Activated CD4-positive, alpha-beta T cell treated with anti-CD3 and anti-CD28 coated beads, Interleukin-2, amount 50 U/mL, for 1 hour (primary cell): ENCODE results near the gene RAMAC.
"Not testable (repeated sequence)": the region's sequence is repeated elsewhere in the genome, so short reads cannot be mapped to it uniquely, and the experiment has no call there.

Experiments used
- DNase-seq: peaks from one replicate; pipeline ENCODE4 v3.0.0-alpha.2; 2020

RAMAC gene

DNA sequence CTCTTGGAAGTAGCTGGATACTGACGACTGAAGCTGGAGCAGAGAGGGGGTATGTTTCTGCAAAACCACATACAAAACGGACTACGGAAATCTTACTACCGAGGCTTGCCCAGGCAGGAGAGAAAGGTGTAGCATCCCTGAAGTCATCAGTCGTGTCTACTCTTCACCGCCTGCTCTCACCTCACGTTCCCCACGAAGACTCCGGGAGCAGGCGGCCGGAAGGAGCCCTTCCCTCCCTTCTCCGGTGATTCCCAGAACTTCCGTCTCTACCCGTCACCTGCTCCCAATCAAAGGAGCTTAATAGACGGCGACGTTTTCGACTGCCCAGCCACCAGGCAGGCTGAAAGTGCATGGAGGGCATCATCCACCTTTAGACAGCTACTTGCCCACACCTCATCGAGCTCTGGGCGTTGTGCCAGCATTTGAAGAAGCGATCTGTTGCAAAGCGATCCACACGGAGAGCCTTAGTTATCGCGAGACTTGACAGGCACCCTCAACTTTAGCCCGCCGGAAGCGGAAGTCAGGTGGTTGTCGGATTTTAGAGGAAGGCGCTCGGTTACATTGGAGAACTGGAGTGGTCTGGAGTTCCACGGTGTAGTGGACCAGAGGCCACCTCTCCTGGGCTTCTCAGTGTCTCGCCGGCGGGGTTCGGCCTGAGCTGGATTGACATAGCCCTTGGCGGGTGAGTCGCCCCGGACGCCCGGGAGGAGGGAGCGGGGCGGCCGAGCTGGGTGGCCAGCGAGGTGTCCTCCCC lies at the start of gene RAMAC:
RAMAC (plus strand) TSS at position 523 of the 754 bp plus-strand sequence. CDS start 2,809 bp downstream, outside the sequence.
- DNase-seq = peak; percentile 92

DNA sequence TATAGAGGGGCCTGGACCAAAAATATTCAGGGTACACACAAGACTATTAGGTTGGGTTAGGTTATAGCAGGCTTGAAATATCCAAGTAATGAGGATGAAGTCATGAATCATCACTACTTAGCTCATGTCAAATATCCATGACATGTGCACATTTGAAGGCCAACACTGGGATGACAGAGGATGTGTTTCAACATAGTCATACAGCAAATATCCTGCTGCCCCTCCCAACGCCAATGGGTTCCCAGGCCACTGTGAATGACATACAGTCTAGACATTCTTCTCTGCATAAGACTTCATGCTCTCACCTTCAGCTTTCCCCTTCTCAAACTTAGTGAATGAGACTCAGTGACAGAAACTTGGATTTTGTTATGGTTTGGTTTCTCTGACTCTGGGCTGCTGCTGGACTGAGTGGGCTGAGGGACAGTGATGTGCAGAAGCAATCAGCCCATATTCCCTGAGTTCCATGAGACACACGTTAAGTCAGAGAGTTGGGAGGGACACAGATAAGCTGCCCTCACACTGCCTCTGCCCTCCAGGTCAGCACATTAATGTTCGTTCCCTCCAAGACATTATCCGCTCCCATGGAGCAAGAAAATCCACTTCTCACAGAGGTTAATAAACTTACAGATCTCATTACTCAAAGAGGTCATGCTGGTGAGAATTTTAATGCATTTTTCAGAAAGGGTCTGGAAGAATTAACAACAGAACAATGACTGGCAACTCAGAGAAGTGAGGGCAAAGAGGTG lies 48.9 kb upstream of the RAMAC start:
- DNase-seq = no peak

DNA sequence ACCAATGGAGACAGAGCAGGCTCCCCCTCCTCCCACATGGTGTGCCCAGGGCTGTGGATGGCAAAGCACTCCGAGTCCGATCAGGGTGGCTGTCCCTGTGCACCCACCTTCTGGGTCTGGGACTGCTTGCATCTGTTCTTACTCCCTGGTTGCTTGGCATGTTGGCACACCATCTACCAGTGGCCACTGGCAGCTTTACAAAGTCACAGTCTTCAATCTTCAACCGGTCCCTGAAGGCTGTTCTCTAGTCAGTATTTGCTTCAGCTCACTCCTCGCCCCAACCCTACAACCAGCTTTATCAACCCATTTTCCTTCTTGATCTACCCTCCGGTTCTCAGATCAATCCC lies 48.3 kb upstream of the RAMAC start:
- no peak for DNase-seq

DNA sequence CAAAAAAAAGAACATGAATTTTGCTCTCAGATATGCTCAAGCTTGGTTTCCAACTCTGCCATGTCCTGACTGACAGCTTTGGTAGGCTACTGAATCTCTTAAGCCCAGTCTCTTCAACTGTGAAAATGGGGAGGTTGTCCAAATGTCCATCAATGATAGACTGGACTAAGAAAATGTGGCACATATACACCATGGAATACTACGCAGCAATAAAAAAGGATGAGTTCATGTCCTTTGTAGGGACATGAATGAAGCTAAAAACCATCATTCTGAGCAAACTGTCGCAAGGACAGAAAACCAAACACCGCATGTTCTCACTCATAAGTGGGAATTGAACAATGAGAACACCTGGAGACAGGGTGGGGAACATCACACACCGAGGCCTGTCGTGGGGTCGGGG lies 46.3 kb upstream of the RAMAC start:
- DNase-seq = not testable (repeated sequence)

DNA sequence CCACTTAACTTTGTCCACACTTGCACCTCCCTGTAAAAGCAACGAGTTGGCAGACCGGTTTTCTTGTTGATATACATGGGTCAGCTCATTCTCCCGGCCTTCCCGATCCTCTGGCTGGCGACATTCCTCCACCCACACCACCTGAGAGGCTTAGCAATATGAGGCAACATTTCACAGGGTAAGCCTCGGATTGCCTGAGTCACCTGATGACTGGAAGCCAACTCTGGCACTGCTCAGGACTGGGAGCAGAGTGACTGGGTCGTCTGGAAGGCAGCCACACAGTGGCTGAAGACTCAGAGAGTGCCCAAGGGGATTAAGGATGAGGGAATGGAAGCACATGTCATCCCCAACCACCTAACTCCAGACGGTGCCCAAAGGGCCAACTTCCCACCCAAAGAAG lies 43.3 kb upstream of the RAMAC start:
- no peak for DNase-seq

DNA sequence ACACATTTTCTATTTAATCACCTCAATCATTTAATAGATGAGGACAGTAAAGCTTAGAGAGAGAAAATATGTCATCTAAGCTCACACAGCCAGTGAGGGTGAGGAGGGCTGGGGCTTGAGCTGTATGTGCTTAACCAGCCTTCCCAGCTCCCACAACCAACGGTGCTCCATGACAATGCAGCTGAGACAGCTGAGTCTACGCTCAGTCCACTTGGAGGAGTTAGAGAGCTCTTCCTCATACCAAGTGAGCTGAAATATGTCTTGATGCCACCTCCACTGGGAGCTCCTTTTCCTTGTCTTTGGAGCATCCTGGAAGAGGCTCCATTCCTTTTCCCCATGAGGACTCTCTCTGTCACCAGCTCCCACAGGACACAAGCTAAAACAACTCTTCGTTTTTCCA lies 42.8 kb upstream of the RAMAC start:
- DNase-seq = no peak

DNA sequence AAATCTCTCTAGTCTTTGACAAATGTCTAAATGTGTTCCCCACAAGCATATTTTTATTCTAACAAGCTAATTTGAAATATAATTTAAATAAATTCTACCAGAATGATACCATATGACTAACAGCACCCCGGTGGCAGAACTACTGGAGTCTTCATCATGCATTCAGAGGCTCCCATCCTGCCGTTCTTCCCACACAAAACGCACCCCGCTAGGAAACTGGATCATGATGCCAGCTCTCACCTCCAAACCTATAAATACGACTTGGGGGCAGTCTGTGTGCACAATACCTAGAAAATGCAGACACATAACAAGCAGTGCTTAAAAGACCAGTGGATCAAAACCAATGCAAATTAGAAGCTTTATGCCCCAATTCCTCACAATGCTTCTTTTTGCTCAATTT lies 42.0 kb upstream of the RAMAC start:
- DNase-seq = no peak

DNA sequence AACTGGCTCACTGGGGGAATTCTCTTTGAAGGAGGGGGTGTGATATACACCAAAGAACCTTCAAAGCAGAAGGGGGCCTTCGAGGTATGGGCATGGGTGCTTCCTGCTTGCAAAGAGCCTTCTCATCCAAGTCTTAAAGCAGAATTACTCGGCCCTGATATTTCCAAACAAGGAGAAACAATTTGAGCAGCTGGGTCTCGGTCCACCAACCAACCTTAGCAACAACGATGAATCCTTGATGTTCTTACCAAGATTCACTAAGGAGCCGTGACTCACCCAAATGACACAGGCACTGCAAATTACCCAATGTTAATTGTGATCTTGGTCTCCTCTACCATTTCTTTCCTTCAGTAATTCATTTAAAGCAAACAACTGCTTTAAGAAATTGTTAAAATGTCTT lies 41.2 kb upstream of the RAMAC start:
- no peak for DNase-seq

DNA sequence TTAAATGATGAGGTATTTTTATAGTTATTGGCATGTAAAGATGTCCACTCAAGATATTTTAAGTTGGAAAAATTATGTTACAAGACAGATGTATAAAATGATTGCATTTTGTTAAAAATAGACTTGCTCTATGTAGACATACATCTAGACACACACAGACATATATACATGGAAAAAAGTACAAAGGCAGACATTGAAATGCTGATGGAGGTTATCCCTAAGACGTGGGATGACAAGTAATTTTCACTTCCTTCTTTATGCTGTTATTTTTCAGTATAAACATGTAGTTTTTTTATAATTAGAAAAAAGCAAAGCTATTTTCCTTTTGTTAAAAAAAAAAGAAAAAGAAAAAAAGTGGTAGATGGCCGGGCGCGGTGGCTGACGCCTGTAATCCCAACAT lies 40.7 kb upstream of the RAMAC start:
- no peak for DNase-seq

DNA sequence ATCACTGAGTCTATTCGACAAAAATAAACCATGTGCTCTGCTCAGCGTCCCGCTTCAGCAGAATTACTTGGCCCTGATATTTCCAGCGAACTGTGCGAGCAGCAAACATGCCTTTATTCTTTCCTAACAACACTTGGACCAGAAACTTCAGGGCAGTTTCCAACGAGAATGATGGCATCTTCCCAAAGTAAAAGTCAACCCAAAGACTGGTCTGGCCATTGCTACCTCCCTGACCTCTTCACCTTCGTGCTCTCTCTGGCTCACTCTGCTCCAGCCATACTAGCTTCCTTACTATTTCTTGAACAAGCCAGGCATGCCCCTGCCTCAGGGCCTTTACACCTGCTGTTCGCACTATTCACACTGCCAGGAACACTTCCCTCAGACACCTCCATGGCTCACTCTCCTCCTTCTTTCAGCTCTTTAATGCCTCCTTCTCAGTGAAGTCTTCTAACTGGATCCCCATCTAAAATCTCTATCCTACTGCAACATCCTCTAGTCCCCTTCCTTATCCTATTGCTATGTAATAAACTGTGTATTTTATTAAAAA lies 39.8 kb upstream of the RAMAC start:
- DNase-seq = no peak

DNA sequence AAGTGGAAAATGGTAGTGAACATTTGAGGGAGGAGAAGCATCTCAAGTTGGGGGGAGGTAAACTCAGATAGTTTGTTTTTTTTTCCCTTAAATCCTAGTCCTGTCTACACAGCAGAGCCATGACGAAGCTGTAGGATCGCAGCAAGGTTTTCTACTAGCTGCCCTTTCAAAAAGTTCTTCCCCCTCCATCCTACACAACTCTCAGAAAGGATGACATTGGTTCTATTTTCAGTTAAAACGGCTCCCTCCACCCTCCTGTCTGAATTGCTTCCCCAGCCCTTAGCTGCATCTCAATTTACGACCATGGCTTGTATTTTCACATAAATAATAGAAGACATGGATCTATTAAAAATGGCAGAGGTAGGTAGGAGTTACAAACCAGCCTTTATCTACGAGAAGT lies 35.7 kb upstream of the RAMAC start:
- no peak for DNase-seq

DNA sequence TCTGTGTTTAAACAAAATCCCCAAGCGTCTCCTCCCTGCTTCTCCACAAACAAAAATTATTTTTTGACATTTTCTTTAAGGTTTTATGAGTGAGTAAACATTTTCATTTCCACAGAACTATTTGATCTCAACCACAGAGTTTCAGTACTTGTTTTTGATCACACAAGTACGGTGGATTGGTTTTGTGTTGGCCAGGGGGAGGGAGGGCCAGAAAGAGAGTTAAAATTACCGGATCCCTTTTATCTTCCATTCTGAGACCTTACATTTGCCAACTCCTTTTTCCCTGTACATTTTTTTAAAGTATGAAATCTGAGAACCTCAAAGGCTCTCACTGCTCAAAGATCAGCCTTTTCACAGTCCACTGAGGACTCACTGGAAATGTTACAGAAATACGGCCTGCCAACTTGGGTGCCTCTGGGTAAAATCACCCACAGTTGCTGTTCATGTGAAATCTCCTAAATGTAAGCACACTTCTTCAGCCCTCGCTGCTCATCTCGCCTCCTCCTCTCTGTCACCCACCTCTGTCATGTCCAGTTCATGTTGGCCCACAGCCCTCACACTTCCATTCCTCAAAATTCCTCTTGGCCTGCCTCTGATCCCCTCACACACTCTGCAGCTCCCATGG lies 35.2 kb upstream of the RAMAC start:
- no peak for DNase-seq

DNA sequence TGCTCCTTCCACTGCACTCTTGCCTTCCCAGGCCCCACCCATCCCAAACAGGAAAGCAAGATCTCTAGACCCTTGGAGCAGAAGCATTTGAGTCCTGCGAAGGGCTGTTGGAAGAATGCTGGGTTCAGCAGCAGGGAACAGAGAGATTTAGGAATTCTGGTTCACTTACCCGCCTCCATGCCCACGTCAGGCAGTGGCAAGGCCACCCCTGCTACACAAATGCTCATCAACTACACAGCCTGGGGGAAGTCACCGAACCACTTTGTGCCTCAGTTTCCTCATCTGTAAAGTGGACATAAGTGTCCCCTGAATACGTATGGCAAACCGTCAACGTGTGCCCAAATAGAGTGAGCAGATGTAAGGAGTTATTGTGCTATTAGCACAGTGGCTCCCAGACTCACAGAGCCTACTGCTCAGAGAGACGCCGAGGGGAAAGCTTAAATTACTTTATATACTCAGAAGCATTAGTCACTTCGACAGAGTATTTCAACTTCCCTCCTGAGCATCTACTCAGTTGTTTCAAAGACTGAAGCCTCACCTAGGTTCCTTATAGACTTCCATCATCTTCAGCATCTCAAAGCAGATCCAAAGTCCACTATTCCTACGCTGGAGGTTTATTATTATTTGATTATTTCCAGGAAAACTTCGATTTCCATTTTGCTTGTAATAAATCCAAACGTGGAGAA lies 34.4 kb upstream of the RAMAC start:
- DNase-seq = no peak

DNA sequence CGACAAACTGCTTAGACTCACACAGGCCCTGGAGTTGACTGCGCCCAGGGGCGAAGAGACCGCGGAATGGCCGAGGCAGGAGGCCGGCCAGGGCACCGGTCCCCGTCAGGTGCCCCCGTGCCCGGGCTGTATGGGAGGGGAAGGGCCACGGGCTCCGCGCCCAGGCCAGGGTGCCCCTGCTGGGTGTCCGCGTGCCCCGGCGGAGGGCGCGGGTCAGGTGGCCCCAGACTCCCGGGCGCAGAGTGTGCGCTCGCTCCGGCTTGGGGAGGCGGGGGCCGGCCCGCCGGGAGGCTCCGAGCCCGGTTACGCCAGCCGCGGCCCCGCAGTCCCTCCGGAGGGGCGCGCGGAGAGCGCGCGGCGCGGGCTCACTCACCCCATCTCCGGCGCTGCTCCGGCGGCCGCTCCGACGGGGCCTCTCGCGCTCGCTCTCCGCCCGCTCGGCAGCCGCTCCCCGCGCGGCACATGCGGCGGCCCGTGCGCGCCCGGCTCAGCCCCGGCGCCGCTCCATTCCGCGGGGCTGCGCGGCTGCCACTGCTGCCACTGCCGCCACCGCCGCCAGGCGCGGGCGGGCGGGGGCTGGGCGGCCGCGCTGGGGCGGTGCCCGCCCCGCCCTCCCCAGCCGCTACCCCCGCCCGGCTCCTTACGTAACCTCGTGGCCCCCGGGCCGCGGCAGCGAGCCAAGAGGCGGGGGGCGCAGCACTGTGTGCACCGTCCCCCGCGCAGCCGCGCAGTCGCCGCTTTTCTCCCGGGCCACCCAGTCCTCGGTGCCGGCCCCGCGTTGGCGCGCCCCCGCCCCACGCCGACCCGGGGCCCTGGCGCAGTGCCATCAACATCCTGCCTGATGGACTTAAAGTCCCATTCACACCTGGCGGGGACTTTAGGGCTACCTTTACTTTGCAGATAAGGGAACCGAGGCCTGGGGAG lies 33.6 kb upstream of the RAMAC start, which contains the start of gene HOMER2:
HOMER2 (minus strand) TSS at position 563 of the 924 bp plus-strand sequence; CDS start at position 378, 185 bp downstream.
- no peak for DNase-seq

DNA sequence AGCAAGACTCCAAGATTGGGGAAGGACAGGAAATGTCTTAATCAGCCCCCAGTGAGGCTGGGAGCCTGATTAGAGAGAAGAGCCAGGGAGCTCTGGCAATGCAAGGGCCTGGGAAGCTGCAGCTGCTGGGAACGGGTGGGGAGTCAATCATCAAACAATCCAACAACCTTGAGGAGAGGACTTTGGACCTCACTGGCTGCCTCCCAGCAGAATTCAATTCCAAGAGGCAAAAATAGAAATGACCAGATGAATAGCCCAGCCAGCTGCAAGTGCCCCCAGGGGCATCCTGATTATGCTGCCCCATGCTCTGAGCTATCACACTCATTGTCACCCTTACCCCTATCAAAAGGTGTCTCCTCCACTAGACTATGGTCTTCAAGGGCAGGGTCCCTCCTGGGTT lies 27.4 kb upstream of the RAMAC start:
- no peak for DNase-seq

DNA sequence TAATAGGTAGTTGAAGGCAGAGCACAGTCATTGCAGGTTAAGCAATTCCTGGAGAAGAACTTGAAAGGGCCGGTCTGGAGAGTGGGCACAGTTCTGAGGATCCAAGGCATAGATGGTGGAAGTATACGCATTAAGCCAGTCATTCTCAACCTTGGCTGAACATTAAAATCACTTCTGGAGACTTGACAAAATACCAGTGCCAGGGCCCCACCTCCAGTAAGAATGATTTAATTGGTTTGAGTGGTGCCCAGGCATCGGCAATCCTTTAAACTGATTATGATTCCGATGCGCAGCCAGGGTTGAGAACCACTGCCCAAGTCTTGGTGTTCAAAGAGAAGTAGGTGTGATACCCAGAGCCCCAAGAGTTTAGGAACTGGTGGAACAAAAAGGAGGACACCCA lies 26.6 kb upstream of the RAMAC start:
- DNase-seq = no peak

DNA sequence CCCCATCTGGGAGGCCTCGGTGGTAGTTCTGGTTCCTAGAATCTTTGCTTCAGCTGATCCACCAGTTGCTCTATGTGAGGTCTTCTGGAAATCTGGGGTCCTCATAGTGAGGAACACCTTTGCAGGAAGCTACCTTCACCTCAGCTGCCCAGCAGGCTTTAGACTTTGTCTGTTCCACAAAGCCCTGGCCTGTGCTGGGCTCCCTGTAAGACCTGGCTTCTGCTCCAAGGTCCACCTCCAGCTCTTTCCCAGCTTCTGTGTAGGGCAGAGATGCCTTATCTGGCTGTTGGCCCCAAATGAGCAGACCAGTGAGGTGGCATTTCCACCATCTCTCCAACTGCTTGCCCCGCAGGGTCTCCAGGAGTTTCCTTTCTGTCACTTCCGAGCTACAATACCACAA lies 25.2 kb upstream of the RAMAC start:
- no peak for DNase-seq

DNA sequence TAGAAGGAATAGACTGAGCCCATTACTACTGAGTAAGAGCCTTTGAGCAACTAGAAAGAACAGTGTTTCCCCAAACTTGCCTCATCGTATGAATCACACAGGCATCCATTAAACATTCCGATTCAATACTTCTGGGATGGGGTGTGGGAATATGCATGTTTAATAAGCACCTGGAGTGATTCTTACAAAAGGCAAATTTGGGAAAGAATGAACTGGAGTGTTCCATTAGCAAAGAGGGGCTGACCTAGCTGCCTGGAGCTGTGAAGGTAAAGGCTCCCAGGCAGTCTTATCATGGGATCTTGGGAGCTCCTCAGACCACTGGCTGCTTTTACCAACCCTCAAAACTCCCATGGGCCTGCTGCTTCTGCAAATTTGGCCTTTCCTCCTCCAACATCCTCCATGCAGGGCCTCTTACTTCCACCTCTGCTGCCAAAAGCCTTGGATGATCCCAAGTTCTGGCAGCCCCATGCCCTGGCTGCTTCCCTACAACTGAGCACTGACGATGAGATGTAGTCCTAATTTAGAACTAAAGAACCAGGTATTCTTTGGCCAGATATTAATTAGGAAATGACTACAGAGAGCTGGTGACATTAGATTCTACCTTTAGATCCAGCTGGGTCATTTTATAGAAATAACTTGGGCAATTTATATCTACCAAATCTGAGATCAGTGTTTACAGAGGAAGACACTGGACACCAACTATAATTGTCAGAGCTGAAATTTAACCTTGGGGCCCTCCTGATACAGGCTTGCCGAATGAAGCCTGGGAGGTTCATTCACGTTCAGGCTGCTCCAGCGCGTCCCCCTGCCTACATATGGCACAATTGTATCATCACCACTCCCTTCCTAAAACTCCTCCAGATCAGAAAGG lies 22.3 kb upstream of the RAMAC start:
- DNase-seq = no peak

DNA sequence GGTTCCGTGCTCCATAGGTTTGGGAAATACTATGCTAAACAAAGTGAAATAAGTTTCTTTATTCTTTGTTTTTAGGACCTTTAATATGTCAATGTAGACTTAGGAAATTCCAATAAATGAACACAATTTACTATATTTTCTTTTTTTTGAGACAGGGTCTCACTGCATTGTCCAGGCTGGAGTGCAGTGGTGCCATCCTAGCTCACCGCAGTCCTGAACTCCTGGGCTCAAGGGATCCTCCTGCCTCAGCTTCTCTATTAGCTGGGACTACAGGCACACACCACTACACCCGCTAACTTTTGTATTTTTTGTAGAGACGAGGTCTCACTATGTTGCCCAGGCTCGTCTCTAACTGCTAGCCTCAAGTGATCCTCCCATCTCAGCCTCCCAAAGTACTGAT lies 21.1 kb upstream of the RAMAC start:
- no peak for DNase-seq

DNA sequence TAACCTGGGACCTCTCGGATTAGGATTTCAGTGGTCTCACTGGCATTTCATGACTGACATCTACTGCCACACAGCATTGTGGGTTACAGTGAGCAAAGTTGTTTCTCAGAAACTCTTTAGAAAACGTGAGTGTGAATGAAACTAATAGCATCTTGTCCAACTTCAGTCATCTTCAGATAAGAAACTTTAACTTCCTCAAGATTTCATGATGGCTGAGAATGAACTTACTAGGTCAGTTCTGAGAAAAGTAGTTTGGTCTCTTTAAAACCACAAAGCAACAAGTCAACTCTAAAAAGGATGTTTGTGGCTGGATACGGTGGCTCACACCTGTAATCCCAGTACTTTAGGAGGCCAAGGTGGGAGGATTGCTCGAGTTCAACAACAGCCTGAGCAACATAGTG lies 19.3 kb upstream of the RAMAC start:
- no peak for DNase-seq

DNA sequence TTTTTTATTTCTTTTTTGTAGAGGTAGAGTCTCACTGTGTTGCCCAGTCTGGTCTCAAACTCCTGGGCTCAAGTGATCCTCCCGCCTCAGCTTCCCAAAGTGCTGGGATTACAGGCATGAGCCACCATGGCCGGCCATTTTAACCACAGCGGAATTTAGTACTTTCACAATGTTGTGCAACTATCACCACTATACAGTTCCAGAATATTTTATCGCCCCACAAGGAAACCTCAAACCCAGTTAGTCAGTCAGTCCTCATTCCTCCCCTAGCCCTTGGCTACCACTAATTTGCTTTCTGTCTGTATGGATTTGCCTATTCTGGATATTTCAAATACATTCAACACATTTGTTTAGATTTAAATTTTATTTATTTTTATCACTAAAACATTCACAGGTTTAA lies 17.9 kb upstream of the RAMAC start:
- no peak for DNase-seq
